CMK (cell line): Measurements from ENCODE around the gene NLGN4X.
"Not testable (repeated sequence)": the region's sequence is repeated elsewhere in the genome, so short reads cannot be mapped to it uniquely, and the experiment has no call there.

Experiments
- DNase-seq: peaks from one replicate; pipeline ENCODE4 v3.0.0-alpha.2; 2010; ENCODE audit warnings: low read depth

NLGN4X gene

DNA sequence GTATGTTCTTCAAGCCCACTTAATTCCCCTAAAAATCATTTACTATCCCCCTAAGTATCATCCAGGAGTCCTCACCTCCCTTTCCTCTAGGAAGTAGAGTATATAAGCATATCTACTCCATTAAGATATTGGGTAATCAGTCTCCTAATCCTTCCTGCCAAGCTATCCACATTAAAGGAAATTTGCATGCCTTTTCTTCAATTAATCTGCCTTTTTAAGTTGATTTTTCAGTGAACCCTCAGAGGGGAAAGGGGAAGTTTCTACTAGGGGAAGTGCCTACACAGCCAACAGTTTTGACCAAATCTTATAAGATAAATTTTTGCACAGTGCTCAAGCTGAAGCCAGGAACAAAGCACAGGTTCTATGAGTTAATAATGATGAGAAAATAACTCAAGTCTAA lies 222.8 kb downstream of the NLGN4X start:
- no peak for DNase-seq

DNA sequence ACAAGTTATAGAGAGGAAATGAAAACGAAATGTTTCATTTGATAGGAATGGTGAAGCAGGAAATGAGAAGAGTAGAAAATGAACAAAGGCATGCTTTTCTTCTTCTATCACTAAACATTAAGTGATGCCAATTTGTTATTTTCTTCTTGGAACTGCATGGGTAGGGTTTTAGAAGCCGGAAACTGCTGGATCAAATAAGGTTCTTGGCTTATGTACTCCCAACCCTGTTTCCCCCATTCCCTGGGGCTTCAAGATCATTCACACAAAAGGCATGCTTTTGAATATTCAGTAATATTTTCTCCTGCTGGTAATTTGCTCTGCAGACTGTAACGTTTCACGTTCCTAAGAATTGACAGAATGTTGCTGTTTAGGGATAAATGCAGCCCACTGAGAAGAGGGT lies 224.1 kb downstream of the NLGN4X start:
- no peak for DNase-seq

DNA sequence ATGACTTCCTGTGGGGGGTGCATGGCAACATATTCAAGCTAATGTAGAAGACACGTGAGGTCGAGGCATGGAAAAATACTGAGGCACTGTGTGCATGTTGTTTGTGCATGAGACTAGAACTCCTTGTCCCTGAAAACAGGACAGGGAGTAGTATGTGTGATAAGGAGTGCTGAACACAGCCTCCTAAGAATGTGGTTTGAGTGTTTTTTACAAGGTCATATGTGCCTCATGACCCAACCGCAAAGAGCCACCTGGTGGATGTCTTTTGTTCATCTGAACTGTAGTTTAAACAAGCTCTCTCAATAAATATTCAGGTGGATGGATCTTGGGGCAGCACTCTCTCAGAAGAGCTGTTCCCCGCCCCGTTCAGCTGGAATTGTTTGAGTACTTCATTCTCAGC lies 226.6 kb downstream of the NLGN4X start:
- DNase-seq, result no peak

DNA sequence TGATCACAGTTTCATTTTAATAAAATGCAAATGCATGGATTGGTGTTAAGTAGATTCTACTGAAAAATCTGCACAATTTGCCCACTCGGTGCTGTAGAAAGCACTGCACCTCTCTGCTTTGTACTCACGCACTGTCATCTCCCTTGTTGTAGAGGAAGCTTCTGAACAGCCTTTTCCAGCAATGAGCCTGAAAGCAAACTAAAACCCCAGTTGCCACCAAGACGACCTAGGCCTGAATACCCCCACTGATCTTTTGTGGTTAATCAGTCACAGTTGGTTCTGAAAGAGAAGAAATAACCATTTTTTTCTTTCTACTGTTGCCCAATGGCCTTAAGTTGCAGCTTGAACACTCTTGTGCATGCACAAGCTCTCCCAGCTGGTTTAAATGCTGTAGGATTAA lies 229.8 kb downstream of the NLGN4X start:
- DNase-seq, result no peak

DNA sequence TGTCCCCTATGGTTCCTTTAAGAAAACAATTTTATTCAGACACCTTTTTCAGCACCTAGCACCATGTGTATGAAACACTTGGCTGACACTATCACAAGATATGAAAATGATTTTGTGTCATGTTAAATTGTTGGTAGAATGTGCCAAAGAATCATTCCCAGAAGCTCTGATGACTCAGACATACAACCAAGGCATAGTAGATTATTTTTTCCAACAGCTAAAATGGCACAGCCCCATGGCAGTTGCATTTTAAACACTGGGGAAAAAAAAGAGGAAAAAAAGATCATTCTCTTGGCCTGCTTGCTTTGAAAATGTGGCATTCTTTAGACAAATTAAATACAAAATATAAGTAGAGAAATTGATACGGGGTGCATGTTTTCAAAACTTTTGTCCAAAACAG lies 230.2 kb downstream of the NLGN4X start:
- no peak for DNase-seq

DNA sequence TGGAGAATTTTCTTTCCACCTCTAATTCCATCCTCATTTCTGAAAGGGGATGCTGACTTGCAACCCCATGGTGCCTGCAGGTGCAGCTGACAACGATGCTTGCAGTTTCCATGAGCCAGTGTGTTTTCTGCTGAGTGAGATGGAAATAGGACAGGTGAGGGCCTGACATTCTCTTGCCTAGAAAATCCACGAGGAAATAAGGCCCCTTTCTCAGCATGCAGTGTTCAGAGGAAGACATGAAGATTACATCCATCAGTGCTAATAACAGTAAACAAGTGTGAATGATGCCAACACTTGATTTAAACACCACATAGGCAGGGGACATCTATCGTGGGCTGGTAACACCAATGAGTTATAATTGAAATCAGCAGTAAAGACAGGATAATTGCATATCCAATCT lies 237.3 kb downstream of the NLGN4X start:
- no peak for DNase-seq

DNA sequence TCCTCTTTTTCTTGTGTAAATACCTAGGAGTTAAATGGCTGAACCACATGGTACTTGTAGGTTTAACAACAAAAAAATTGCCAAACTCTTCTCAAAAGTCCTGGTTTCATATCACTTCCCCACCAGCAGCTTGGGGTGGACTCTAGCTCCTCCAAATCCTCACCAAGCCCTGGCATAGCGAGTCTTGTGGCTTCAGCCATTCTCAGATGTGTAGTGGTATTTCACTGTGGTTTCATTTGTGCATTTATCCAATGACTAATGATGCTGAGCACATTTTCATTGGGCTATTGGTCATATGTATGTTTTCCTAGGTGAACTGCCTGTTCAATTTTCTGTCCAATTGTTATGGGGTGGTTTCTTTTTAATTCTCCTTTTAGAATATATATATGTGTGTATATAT lies 249.3 kb downstream of the NLGN4X start:
- DNase-seq, result no peak

DNA sequence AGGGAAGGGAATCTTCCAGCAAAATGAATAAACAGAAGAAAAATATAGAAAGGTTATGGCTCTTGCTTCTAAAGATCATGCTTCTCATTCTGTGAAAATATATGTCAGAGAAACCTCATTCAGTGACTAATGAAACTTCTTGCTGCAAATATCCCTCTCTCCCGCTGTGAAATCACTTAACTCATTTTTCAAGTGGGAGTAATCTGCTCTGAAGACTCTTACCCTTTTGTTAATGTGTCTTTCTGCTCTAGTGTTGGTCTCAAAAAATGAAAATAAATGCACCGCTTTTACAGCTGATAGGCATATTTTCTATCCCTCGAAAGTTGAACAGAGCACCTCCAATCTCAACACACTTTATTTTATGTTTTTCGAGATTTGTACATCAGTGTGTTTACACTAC lies 252.3 kb downstream of the NLGN4X start:
- DNase-seq, result no peak

DNA sequence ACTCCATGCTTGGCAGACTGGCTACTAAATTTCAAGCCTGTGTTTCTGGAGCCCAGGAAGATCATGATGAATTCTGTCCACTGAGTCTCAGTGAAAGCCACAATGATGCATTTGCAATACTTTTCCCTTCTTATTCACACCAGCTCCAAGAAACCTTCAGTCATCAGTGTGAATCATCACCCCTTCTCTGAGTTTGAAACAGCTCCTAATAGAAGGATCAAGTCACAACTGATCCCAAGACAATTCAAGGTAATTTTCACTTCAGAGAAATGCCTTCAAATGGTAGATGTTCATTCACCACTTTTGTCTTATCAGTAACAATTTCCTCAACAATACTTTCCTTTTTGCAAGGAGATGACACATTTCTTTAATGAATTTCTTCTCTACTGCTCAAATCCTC lies 257.4 kb downstream of the NLGN4X start:
- DNase-seq, result no peak

DNA sequence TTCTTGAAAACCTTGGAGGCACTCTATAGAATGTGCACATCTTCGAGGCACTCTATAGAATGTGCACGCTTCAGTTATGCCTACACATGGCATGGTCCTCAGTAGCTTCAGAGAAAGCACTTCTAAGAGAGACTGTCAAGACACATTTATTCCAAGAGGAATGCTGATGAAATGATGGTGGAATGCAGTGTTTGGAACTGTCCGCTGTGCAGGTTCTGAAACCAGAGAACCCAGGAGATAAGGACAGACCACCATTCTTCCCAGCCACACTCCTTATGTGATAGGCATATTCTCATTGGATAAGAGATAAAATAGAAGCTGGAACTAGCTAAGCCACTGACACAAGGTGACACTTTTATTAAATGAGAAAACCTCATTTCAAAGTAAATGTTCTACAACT lies 263.3 kb downstream of the NLGN4X start:
- DNase-seq, result no peak

DNA sequence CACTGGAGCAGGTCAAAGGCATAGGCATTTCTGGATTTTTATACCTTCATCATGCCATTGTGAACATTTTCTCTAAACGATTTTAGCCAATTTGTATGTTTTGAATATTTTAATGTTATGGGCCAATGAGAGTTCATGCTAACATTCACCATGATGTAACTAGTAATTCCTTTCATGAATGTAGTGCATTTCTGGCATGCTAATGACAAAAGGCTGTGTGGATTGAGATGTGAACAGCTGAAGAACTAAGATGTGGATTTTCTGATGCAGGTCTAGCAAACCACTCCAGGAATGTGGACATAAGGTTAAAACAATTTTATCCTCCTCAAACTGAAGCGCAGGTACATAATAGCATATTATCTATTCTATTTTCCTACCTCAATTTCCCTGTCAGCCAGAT lies 269.4 kb downstream of the NLGN4X start:
- no peak for DNase-seq

DNA sequence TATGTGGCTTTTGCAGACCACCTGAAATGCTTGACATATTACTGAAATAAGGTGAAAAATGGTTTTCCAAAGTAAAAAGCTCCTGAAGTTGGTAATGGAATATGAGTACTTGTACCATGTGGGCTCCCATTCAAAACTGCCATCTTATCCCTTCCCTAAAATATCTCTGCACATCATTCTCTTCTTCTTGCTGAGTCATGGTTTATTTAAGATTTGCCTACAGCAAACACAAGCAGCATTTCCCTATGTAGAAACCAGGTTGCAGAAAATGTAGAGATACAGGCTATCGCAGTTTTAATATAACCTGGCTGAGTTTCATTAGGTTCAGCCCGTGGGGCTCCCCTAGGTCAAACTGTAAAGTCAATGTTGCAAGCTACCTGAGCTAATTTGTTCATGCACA lies 270.1 kb downstream of the NLGN4X start:
- no peak for DNase-seq

DNA sequence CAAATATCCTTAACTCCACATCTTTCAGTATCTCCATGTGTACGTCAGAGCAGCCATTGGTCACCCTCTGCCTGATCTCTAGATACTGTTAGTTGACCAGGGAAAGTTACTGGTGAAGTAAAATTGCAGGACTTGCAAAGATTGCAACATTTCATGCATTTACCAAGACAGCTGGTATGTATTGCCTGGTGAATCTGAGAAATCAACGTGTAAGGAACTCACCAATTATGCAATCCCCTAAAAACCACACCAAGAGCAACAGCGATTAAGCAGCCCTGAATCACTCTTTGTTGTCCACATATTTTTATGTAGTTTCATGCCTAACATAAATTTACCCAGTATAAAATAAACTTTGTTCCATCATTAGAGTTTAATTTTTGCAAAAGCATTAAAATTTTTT lies 271.2 kb downstream of the NLGN4X start:
- DNase-seq, result no peak

DNA sequence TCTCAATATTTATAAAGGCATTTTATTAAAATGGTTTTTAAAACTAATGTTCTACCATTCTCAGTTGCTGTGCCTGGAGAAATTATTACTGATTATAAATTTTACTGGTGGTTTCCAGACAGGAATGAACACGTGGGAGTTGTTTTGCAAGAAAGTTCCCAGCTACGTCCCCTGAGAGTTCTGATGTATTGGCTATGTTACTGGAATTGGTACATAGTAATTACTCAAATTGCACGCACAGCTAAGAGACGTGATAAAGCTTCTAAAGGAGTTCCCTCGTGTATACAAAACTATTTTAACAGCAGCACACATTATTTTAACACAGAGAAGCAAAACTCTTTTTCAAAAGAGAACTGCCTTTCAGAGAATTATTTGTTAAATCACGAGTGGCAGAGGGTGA lies 292.2 kb downstream of the NLGN4X start:
- no peak for DNase-seq

DNA sequence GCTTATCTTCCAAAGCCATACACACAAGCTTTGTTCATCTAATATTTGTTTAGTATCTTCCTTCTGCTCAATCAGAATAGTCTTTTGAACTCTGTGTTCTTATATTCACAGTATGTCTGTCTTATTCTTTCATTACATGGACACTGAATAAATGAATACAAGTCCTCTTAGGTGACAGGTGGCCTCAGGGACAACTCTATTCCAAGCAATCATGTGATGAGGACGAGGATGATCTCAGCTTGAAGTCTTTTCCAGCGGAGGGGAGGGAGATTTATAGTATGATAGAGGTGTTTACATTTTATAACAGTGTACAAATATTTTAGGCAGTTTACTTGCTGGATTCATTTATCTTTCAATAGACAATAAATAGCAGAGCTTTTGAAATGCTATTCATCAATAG lies 300.4 kb downstream of the NLGN4X start:
- DNase-seq, result no peak

DNA sequence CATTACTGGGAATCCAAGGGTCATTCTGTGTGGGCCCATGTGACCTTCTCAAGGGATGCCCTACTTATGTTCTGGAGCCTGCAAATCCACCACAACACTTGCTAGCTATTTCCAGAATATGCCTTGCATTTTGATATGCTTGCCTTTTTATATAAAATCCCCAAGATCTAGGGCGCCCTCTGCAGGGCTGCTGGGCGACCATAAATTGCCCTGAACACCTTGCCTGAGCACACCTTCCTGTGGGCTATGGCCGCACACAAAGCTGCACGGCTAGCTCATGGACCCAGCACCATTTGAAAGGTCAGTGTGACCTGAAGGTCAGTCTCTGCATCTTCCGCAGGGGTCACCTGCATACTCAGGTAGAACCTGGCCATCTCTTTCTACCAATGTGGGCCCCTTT lies 311.7 kb downstream of the NLGN4X start:
- DNase-seq, result no peak

DNA sequence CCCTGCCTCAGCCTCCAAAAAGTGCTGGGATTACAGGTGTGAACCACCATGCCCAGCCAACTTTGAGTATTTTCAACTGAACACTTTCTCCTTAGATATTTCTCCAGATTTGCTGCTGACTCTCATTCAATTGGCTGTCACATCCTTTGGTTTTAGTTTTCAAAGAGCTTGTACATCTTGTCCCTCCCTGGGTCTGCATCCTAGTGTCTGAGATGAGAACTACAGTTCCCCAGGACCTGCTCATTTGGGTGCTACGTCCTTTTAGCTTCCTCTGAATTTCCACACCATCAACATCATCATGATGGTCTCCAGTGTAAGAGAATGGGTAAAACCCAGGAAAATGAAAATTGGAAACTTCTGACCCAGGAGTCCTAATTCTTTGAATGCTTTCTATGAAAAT lies 312.9 kb downstream of the NLGN4X start:
- no peak for DNase-seq

DNA sequence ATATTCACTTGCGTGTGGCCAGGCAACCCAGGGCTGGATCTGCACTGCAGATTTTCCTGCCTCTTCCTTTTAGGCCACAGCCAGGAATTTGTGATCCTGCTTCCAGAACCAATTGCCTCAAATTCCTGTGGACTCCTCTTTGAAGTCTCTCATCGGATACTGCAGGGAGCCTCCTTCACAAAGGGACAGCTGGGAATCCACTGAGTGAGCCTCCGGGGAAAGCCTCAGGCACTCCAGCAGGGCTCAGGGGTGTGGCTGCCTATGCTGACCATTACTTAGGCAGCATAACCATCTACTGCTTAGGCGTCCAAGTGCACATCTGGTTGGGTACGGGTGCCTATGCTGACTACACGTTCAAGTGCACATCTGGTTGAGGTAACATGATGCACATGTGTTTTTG lies 321.5 kb downstream of the NLGN4X start:
- no peak for DNase-seq

DNA sequence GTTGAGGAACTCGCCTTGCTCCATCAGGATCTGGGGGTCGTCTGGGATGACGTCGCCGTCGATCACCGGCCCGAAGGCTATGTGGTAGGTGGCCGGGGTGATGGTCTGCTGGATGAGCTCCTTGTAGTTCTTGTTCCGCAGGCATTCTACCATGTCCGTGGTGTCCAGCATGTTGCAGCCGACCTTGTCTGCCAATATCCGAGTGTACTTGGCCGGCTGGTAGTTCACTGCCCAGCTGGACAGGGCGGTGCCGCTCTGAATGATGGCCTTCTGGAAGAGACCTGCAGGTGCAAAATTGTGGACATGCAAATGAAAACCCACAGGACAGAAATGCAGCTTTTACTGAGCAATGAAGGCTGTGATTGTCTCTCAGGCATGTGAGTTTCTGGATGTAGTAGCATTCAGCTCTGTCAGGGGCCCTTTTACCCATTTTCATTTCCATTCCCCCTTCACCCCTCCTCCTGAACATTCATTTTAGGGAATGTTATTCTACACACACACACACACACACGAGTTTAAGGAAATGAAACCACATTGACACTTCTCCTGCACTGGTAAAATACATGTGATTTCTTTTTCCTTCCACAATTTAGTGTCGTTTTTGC lies 325.0 kb downstream of the NLGN4X start:
- not testable (repeated sequence) for DNase-seq

DNA sequence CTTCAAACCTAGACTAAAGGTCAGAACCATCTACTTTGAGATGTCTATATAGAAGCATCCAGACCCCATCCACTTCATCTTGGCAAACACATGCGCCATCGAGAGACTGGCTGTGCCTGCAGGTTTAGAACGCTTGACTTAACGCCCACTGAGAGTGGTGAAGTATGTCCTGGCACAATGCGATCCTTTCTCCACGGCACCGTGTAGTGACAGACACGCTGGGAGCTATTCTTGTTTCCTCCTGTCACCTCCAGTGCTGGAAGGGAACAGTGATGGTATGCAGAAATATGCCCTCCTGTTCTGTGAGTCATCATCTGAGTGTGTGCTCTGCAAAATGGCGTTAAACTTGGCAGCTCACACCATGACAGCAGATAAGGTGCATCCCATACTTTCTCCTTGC lies 330.2 kb downstream of the NLGN4X start:
- no peak for DNase-seq

DNA sequence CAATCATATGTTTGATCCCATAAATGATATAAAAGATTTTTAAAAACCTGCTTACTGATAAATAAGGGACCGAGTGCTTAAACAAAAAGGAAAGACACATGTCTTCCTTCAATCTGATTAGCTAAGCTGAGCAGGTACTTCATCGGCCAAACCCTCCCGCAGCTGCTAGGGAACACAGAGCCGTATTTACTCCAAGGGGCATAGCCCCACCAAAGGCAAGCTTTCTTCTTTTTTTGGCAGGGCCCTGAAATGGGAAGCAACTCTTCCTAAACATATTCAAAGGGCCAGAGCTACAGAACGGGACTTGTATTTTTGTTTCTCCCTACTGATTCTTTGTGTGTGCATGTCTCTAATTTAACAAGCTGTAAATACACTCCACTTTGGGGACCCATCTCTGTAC lies 337.3 kb downstream of the NLGN4X start:
- DNase-seq, result no peak

DNA sequence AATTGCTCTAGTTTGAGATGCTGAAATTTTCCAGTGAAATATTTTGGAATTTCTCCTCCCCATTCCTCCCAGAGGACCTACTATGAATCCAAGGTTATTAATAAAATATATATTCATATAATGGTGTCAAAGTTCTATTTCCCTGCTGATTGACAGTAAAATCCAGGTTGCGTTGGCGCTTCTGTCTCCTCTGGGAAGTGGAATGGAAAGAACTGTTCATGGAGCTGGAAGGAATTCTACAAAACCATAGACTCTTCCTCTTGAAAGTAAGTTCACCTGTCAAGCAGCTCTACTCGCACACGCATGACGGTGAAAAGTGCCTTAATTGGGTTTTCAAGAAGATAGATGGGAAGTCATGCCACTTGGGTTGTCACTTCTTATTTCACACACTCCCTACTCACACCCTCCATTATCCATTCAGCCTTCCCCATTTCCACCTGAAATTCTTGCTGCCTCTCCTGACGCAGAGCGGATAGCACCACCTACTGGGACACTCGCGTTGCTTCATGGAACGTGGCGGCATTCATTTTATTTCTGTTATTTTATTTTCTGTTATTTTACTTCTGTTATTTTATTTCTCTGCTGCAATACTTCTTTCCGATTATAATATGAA lies 351.6 kb downstream of the NLGN4X start:
- no peak for DNase-seq

DNA sequence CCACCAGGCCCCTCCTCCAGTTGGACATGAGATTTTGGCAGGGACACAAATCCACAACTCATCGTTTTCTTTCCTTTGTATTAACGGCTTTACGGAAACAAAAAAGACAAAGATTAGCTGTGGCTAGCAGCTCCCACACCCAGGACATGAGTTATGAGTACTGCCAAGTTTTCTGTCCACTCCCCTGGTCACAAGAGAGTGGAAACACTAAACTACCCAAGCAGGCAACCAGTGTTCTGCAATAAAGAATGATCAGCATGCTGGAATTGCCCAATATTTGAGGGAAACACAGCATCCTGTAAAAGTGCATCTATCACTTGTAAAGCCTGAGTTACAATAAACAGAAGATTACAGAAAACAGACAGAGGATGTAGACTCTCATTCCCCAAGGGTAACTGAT lies 358.4 kb downstream of the NLGN4X start:
- DNase-seq, result no peak

DNA sequence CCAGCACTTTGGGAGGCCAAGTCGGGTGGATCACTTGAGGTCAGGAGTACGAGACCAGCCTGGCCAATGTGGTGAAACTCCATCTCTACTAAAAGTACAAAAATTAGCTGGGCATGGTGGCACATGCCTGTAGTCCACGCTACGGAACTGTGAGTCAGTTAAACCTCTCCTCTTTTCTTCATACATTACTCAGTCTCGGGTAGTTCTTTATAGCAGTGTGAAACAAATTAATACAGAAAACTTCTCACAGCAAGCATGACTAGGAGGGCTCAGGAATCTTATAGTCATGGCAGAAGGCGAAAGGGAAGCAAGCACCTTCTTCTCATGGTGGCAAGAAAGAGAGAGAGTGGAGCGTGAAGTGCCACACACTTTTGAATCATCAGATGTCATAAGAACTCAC lies 358.9 kb downstream of the NLGN4X start:
- no peak for DNase-seq

DNA sequence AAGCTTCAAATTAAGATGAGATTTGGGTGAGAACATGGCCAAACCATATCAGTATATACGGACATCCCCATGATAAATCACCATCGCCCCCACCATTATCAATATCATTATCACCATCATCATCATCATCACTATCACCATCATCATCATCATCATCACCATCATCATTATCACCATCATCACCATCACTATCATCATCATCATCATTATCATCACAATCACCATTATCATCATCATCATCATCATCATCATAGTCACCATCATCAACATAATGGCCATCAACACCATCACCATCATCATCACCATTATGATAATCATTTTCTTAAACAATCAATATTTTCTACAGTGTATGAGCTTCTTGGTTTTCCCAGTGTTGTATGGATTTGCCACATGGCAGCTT lies 360.9 kb downstream of the NLGN4X start:
- DNase-seq, result no peak
